Fibroblast of the aortic adventitia (primary cell): ENCODE data around the gene PSD4. TPM values are rescaled to one million over a fixed set of nuclear protein-coding genes. Genes with fewer than 3 reads are reported as not detected.

Experiments
- DNase-seq: peaks from one replicate; pipeline ENCODE4 v3.0.0-alpha.2; 2010; ENCODE audit warnings: low read depth
- H3K4me3 ChIP-seq: 2 replicates; pipeline ENCODE4 v1.5.1; 2011; ENCODE audit warnings: low read depth, mild to moderate bottlenecking, control low read depth, low read length, moderate library complexity
- total RNA-seq: library from RNA; depleted of rRNA; stranded (reverse); fragments of >200 nt; gene quantifications from 2 replicates; pipeline ENCODE4 v1.2.3, GENCODE V29; 2012; ENCODE audit warnings: low replicate concordance
- TF ChIP-seq, protein P1 (sequence below): IDR thresholded peaks from 2 replicates; pipeline ENCODE4 v1.5.1; 2011; ENCODE audit warnings: mild to moderate bottlenecking, low read length, control low read depth, inconsistent platforms; ENCODE audit not compliant: insufficient read depth

The PSD4 gene
- total RNA-seq, 1 donor = 5.1 TPM

GRCh38 chr2:113202305-113203216 is 28.8 kb downstream of the PSD4 start:
- H3K4me3 ChIP-seq = no peak overlapping the region
- DNase-seq = no peak
- TF ChIP-seq, protein P1, sequence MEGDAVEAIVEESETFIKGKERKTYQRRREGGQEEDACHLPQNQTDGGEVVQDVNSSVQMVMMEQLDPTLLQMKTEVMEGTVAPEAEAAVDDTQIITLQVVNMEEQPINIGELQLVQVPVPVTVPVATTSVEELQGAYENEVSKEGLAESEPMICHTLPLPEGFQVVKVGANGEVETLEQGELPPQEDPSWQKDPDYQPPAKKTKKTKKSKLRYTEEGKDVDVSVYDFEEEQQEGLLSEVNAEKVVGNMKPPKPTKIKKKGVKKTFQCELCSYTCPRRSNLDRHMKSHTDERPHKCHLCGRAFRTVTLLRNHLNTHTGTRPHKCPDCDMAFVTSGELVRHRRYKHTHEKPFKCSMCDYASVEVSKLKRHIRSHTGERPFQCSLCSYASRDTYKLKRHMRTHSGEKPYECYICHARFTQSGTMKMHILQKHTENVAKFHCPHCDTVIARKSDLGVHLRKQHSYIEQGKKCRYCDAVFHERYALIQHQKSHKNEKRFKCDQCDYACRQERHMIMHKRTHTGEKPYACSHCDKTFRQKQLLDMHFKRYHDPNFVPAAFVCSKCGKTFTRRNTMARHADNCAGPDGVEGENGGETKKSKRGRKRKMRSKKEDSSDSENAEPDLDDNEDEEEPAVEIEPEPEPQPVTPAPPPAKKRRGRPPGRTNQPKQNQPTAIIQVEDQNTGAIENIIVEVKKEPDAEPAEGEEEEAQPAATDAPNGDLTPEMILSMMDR = no peak

DNA sequence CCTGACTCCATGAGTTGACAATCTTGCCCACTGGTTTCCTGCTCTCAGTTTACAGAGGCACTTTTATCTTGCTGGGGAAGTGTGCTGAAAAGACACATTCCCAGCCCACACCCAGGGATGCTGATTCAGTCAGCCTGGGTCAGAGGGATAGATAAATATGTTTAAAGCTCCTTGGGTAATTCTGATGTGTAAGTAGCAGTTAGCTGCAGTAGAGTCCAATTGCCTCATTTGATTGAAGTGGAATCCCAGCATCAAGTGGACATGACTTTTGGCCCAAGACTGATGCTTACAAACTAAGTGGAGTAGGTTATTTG is 29.4 kb downstream of the PSD4 start:
- DNase-seq = peak; percentile 38
- H3K4me3 ChIP-seq = no peak overlapping the region
- TF ChIP-seq, protein P1 = no peak

DNA sequence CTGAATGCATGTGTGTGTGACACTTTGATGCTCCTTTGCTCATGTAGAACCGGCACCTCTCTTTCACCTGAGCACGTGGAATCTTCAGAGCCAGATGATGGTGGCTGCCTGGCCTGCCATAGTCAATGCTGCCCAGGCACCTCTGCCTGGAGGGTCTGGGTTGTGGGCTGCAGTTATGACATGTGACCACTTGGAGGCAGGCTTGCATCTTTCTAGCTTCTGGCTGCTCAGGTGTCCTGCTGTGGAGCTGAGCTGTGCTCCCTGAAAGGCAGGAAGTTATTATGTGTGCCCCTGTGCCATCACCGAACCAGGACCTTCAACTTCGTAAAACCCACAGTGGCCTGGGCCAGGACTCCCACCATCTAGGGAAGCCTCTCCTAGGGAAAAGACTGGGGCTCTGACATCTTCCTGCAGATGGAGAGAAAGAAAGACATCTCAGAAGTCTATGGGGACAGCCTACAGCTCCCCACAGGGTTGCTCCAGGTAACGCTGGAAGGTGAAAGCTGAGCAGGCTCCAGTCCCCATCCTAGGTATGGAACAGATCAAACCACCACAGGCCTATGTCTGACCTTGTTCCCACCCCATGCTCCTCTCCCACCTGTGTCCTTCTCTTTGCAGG is 30.2 kb downstream of the PSD4 start:
- no peak overlapping the region for H3K4me3 ChIP-seq
- DNase-seq = peak; percentile 72
- TF ChIP-seq, protein P1 = peak; percentile 89

- H3K4me3 ChIP-seq = no peak overlapping the region
- TF ChIP-seq, protein P1 = no peak
- DNase-seq = no peak
Observed at GRCh38 chr2:113206251-113206650, 32.5 kb downstream of the PSD4 start.

DNA sequence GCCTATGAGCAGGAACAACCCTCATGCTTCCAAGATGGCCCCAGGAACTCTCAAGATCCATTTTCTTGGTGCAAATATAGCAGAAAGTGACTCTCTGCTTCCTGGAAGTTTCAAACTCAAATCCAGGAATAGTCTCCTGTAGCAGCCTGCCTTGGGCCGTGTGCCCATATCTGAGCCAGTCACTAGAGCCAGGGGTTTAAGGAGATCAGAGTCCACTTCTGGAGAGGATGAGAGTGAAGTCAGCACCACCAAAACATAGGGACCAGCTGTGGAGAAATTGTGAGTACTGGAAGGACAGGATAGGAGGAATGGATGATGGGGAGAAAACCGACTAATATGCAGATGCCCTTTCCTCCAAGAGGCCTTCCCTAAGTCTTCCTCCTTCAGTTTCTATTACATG is 33.2 kb downstream of the PSD4 start:
- TF ChIP-seq, protein P1 = no peak
- no peak overlapping the region for H3K4me3 ChIP-seq
- no peak for DNase-seq

DNA sequence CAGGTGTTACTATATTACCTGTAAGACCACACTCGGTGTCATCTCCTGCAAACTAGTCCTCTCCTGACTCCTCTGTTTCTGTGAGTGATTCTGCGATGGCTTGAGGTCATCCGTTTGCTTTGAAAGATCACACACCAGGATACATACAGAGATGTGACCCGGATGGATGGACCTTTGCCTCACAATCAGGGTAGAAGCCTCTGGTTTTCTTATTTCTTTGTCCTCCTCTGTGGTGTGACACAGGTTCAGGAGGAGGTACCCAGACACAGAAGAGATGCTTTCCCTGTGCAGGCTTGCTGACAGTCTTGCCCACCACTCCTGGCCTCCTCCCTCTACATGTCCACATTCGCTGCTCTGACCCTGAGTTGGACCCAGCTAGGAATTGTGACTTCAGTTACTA is 34.6 kb downstream of the PSD4 start:
- no peak overlapping the region for H3K4me3 ChIP-seq
- no peak for DNase-seq
- TF ChIP-seq, protein P1 = no peak
